SK-N-MC (cell line): ENCODE data around the gene MCMBP.

Experiments used
- EZH2 ChIP-seq: fragments of 200-600 bp; sonication (generic); IDR thresholded peaks from one replicate; pipeline ENCODE4 v1.6.1; 2017; ENCODE audit warnings: antibody characterized with exemption
- POLR2AphosphoS5 ChIP-seq: IDR thresholded peaks from 2 replicates; pipeline ENCODE4 v1.6.1; 2012; ENCODE audit warnings: mild to moderate bottlenecking, low read depth, low read length, borderline replicate concordance

- TF ChIP-seq POLR2AphosphoS5 (no peak), EZH2 (no peak)
Observed at GRCh38 chr10:119896061-119896655, 23.5 kb upstream of the MCMBP start.
